GM12801 (cell line): Measurements from ENCODE around the gene PLPP2.

Source experiments
- CTCF ChIP-seq: IDR thresholded peaks from one replicate; pipeline ENCODE4 v1.5.1; 2011; ENCODE audit warnings: control low read depth; ENCODE audit not compliant: insufficient read length; ENCODE audit errors: extremely low read depth

Gene PLPP2

GRCh38 chr19:334296-335071 is 43.3 kb upstream of the PLPP2 start:
- no peak for TF ChIP-seq CTCF

GRCh38 chr19:330503-330902 is 39.3 kb upstream of the PLPP2 start:
- TF ChIP-seq CTCF: no peak

GRCh38 chr19:329876-330275 is 38.7 kb upstream of the PLPP2 start:
- TF ChIP-seq CTCF: no peak

GRCh38 chr19:328025-328505 is 36.9 kb upstream of the PLPP2 start:
- no peak for TF ChIP-seq CTCF

GRCh38 chr19:327291-328024 is 36.3 kb upstream of the PLPP2 start:
- no peak for TF ChIP-seq CTCF

- TF ChIP-seq CTCF: no peak
These were observed 35.7 kb upstream of the PLPP2 start for GRCh38 chr19:326871-327270.

- no peak for TF ChIP-seq CTCF
These were observed 34.8 kb upstream of the PLPP2 start for GRCh38 chr19:325937-326565.
